SK-N-MC (cell line): ENCODE data around the gene NR1H3.
"Not testable (repeated sequence)": the region's sequence is repeated elsewhere in the genome, so short reads cannot be mapped to it uniquely, and the experiment has no call there.

Experiments used
- DNase-seq: peaks from one replicate; pipeline ENCODE4 v3.0.0-alpha.2; 2011; ENCODE audit warnings: low read depth, low spot score
- H3K27ac ChIP-seq: fragments of 200-600 bp; sonication (generic); 2 replicates; pipeline ENCODE4 v1.5.1; 2016; ENCODE audit warnings: mixed run types
- H3K36me3 ChIP-seq: fragments of 200-600 bp; sonication (generic); 2 replicates; pipeline ENCODE4 v1.6.1; 2017; ENCODE audit warnings: antibody characterized with exemption, low read length, mixed read lengths; ENCODE audit not compliant: insufficient read depth
- H3K4me3 ChIP-seq: fragments of 200-600 bp; sonication (generic); 2 replicates; pipeline ENCODE4 v1.5.1; 2016
- H3K9ac ChIP-seq: fragments of 200-600 bp; sonication (generic); 2 replicates; pipeline ENCODE4 v1.8.0; 2017; ENCODE audit warnings: mixed run types, mixed read lengths; ENCODE audit not compliant: insufficient read length
- H3K9me3 ChIP-seq: fragments of 200-600 bp; sonication (generic); 2 replicates; pipeline ENCODE4 v1.6.1; 2017; ENCODE audit warnings: low read depth, mild to moderate bottlenecking, antibody characterized with exemption, low read length, moderate library complexity, mixed read lengths
- EZH2 ChIP-seq: fragments of 200-600 bp; sonication (generic); IDR thresholded peaks from one replicate; pipeline ENCODE4 v1.6.1; 2017; ENCODE audit warnings: antibody characterized with exemption
- FOXP2 ChIP-seq: optimal IDR thresholded peaks from 2 replicates; pipeline ENCODE3; 2011; ENCODE audit warnings: mild to moderate bottlenecking, moderate library complexity; ENCODE audit not compliant: insufficient read depth; ENCODE audit errors: extremely low read length, control extremely low read depth
- POLR2AphosphoS5 ChIP-seq: IDR thresholded peaks from 2 replicates; pipeline ENCODE4 v1.6.1; 2012; ENCODE audit warnings: mild to moderate bottlenecking, low read depth, low read length, borderline replicate concordance

NR1H3 gene

GRCh38 chr11:47299078-47299477, 41.3 kb downstream of the NR1H3 start:
- peaks cover 84% of the 10 kb centered on the region for H3K36me3 ChIP-seq
- H3K9ac ChIP-seq = no peak overlapping the region
- TF ChIP-seq FOXP2 (no peak), EZH2 (no peak), POLR2AphosphoS5 (no peak)

GRCh38 chr11:47302853-47303252, 45.1 kb downstream of the NR1H3 start:
- no peak for TF ChIP-seq FOXP2
- TF ChIP-seq EZH2 = no peak
- TF ChIP-seq POLR2AphosphoS5 = no peak
- H3K9ac ChIP-seq = no peak overlapping the region
- DNase-seq = no peak
- no peak overlapping the region for H3K4me3 ChIP-seq
- H3K27ac ChIP-seq = no peak overlapping the region
- peaks cover 80% of the 10 kb centered on the region for H3K36me3 ChIP-seq
- H3K9me3 ChIP-seq = no peaks in the 10 kb centered on the region

More at GRCh38 chr11:47299078-47299477, 41.3 kb downstream of the NR1H3 start:
- DNase-seq = no peak
- H3K9me3 ChIP-seq = no peaks in the 10 kb centered on the region
- H3K4me3 ChIP-seq = no peak overlapping the region
- no peak overlapping the region for H3K27ac ChIP-seq

- no peak for DNase-seq
- no peak overlapping the region for H3K27ac ChIP-seq
- peaks cover 78% of the 10 kb centered on the region for H3K36me3 ChIP-seq
- H3K4me3 ChIP-seq = no peak overlapping the region
- H3K9ac ChIP-seq = no peak overlapping the region
- TF ChIP-seq POLR2AphosphoS5 = no peak
- TF ChIP-seq FOXP2 = no peak
- TF ChIP-seq EZH2 = no peak
- no peaks in the 10 kb centered on the region for H3K9me3 ChIP-seq
Observed at GRCh38 chr11:47305734-47306483, 48.1 kb downstream of the NR1H3 start.

GRCh38 chr11:47306484-47306844, 48.7 kb downstream of the NR1H3 start:
- DNase-seq = no peak
- H3K9ac ChIP-seq = no peak overlapping the region
- peaks cover 78% of the 10 kb centered on the region for H3K36me3 ChIP-seq
- H3K9me3 ChIP-seq = no peaks in the 10 kb centered on the region
- H3K27ac ChIP-seq = no peak overlapping the region
- TF ChIP-seq POLR2AphosphoS5 (no peak), FOXP2 (no peak), EZH2 (no peak)
- H3K4me3 ChIP-seq = no peak overlapping the region

- TF ChIP-seq POLR2AphosphoS5 (no peak), EZH2 (no peak), FOXP2 (no peak)
- Histone ChIP-seq H3K36me3 (peaks cover 71% of the 10 kb centered on the region), H3K9ac (no peak overlapping the region), H3K9me3 (no peaks in the 10 kb centered on the region), H3K27ac (no peak overlapping the region), H3K4me3 (no peak overlapping the region)
- no peak for DNase-seq
Observed at GRCh38 chr11:47308050-47308823, 50.4 kb downstream of the NR1H3 start.

GRCh38 chr11:47314992-47315391, 57.2 kb downstream of the NR1H3 start:
- no peak for DNase-seq
- Histone ChIP-seq H3K9ac (no peak overlapping the region), H3K9me3 (no peaks in the 10 kb centered on the region), H3K36me3 (peaks cover 44% of the 10 kb centered on the region; the same call in 1 of the 2 replicates), H3K4me3 (no peak overlapping the region), H3K27ac (no peak overlapping the region)
- TF ChIP-seq POLR2AphosphoS5 (no peak), FOXP2 (no peak), EZH2 (no peak)

GRCh38 chr11:47316501-47316900, 58.7 kb downstream of the NR1H3 start:
- H3K9me3 ChIP-seq, H3K4me3 ChIP-seq, DNase-seq, H3K9ac ChIP-seq, H3K27ac ChIP-seq: not testable (repeated sequence)
- peaks cover 36% of the 10 kb centered on the region; the same call in 1 of the 2 replicates for H3K36me3 ChIP-seq

GRCh38 chr11:47317064-47317828, 59.5 kb downstream of the NR1H3 start:
- H3K9ac ChIP-seq = no peak overlapping the region
- TF ChIP-seq POLR2AphosphoS5 (no peak), EZH2 (no peak), FOXP2 (no peak)
- DNase-seq = peak; percentile 62
- H3K36me3 ChIP-seq = peaks cover 36% of the 10 kb centered on the region; the same call in 1 of the 2 replicates
- H3K9me3 ChIP-seq = no peaks in the 10 kb centered on the region
- H3K4me3 ChIP-seq = no peak overlapping the region
- peak overlapping the region; percentile 65 for H3K27ac ChIP-seq
